Hematopoietic multipotent progenitor cell treated with erythropoietin and hydrocortisone succinate and interleukin-3 and kit ligand, for 17 days (in vitro differentiated cells): ENCODE data around the gene ZMIZ1.

Experiments
- DNase-seq: peaks from one replicate; pipeline ENCODE4 v3.0.0-alpha.2; 2015; ENCODE audit warnings: low spot score

Gene ZMIZ1

DNA sequence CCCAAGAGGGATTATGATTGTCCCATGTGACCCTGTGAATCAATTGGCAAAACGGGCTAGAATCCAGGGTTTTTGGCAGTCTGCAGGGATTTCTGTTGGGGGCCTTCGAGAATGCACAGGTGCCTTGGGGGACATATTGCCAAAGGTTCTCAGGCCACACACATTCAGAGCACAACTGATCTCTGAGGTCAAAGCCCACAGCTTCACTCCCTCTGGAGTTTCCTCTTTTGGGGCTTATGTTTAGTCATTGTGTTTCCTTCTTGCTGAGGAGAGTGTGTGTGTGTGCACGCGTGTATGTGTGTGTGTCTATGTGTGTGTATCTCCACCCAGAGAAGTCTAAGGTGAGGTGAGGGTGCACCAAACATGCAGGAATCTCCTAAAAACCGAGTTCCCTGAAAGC lies 287.3 kb downstream of the ZMIZ1 start:
- no peak for DNase-seq

DNA sequence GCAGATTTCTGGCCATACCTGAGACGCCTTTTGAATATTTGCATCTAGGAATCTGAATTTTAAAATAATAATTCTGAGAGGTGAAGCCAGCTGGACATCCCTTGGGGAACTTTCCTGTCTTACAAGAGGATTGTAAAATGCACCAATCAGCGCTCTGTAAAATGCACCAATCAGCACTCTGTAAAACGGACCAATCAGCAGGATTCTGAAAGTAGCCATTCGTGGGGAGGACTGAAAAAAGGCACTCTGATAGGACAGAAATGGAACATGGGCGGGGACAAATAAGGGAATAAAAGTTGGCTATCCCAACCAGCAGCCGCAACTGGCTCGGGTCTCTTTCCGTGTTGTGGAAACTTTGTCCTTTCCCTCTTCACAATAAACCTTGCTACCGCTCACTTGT lies 288.4 kb downstream of the ZMIZ1 start:
- DNase-seq: no peak

DNA sequence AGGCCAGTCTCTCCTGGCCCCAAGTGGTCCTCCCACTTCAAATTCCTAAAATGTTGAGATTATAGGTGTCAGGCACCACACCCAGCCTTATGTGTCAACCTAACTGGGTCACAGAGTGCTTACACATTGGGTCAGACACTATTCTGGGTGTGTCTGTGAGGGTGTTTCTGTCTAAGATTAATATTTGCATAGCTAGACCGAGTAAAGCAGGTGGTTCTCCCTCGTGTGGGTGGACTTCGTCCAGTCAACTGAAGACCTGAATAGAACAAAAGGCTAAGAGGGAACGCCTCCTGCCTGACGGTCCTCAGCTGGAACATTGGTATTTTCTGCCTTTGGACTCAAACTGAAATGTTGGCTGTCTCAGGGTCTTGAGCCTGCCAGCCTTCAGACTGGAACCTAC lies 290.0 kb downstream of the ZMIZ1 start:
- DNase-seq: no peak

DNA sequence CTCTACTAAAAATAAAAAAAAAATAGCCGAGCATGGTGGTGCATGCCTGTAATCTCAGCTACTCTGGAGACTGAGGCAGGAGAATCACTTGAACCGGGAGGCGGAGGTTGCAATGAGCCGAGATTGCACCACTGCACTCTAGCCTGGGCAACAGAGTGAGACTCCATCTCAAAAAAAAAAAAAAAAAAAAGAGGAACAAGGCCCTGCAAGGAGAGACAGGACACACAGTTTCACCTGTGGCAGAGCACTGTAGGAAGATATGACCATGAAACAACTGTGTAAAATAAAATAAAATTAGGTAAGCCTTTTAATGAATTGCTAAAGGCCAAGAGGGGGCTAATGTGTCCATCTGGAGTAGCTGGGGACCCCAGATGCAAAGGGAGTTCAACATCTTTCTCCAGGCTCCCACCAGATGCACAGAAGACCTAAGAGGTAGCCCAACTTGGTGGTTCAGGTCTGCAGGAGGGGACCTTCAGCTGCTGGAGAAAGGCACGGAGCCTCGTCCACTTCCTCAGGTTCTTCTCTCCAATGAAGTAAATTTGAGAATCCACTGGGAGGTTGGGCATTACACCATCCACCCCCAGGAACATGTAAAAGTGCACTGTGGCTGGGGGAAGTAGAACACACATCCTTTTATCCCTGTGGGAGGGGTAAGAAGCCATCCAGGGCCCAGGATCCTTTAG lies 291.2 kb downstream of the ZMIZ1 start:
- no peak for DNase-seq

DNA sequence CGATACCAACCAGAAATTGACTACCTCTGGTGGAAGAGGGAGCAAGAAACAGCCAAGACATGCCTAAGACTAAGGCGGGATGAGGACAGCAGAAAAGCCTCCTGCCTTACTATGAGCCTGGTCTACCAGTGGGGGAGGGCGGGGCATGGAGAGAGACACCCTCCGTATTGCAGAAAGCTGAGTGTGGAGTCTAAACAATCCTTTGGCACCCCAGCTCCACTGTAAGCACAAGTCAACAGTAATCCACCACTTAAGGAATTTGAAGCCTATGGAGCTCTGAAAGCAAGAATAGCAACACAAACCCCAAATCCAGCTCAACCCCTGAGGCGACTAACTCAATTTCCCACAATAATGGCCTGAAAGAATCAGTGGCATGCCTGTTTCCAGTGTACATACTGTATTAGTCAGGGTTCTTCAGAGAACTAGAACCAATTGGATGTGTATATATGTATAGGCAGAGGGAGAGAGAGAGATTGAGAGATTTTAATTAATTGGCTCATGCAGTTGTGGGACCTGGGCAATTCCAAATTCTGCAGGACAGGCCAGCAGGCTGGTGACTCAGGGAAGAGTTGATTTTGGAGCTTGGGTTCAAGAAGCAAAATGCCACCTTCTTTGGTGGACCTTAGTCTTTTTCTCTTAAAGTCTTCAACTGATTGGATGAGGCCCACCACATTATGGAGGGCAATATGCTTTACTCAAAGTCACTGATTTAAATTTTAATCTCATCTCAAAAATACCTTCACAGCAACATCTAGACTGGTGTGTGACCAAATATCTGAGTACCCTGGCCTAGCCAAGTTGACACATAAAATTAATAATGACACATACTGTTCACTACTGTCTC lies 292.0 kb downstream of the ZMIZ1 start:
- no peak for DNase-seq

DNA sequence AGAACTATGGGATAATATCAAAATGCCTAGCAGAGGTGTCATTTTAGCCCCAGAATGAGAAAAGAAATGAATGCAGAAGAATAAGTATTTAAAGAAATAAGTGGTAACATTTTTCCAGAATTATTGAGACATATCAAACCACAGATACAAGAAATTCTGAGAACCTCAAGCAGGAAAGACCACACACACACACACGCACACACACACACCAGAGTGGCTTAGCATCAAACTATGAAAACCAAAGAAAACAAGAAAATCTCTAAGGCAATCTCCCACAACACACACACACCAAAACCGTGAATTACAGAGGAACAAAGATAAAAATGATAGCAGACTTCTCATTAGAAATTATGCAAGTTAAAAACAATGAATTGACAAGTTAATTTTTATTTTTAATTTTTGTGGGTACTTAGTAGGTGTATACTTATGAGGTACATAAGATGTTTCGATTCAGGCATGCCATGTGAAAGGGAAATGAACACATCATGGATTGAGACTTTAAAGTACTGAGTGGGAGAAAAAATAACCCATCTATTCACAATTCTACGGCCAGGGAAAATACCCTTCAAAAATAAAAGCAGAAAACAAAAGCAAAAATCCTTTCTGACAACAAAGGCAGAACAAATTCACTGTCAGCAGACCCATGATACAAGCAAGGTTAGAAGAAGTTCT lies 293.1 kb downstream of the ZMIZ1 start:
- DNase-seq: no peak
